NCI-H748 (cell line): ENCODE data around the gene SNRPD3.
"Not testable (repeated sequence)": the region's sequence is repeated elsewhere in the genome, so short reads cannot be mapped to it uniquely, and the experiment has no call there.

Source experiments
- DNase-seq: peaks from one replicate; lab custom pipeline; 2025; ENCODE audit not compliant: unreplicated experiment; lab: John Stamatoyannopoulos, UW

Gene SNRPD3

DNA sequence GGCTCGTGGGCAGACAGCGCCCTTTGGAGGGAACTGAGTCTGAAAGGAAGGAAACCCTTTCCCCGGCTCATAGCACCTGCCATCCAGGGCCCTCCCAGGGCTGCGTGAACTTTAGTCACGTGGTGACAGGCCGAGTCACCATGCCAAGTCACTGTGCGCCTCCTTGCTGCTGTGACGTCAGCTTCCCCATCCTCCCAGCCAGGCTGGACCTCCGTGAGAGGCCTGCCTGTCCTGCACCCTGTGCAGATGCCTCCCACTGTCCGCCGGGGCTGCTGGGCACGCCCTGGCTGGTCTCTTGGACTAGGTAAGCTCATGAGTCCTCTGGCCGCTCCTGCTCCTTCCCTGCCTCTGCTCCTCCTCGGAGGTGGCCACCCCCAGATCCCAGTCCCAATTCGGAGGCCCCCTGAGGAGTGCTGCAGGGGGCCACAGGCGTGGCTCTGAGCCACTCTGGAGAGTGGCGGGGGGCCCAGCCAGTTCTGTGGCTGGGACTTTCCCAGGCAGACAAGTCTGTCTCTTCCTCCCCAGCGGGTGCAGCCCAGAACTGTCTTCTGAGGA lies 51.7 kb downstream of the SNRPD3 start:
- not testable (repeated sequence) for DNase-seq

DNA sequence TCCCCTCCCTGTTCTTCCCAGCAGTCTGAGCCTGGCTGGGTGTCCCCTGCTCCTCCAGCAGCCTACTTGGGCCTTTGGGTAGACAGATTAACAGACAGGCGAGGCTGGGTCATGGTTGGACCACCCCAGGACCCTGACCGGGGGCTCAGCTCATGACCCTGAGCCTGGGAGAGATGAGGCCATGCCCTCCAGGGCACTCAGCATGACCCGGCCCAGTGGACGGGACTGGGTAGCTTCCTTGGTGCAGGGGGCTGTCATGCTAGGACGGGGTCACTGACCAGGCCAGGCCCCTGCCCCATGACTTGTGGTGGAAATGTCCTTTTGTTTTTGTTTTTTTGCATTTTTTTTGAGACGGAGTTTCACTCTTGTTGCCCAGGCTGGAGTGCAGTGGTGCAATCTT lies 52.5 kb downstream of the SNRPD3 start:
- DNase-seq: not testable (repeated sequence)

DNA sequence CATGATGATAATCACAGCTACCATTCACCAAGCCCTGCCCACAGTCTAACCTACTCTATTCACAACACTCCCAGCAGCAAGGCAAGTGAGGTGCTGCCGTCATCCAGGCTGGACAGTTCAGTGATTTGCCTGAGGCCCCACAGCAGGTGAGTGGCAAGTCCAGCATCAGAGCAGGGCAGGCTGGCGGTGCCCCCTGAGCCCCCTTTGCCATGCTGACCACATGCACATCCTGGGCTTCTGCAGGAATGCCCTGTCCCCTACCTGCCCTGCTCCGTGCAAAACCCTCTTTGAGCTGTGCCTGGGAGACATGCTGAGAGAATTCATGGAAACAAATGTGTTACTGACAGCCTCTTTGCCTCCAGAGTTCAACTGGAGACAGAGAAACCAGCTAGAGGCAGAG lies 54.1 kb downstream of the SNRPD3 start:
- not testable (repeated sequence) for DNase-seq

DNA sequence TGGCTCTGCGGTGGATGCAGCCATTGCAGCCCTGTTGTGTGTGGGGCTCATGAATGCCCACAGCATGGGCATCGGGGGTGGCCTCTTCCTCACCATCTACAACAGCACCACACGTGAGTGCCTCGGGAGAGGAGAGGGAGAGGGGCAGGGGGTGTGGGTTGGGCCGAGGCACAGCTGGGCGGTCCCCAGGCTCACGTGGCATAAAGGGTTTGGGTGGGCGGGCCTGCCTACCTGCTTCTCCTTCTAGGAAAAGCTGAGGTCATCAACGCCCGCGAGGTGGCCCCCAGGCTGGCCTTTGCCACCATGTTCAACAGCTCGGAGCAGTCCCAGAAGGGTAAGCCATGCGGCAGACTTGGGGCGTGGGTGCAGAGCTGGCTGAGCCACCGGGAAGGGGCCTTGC lies 59.0 kb downstream of the SNRPD3 start:
- not testable (repeated sequence) for DNase-seq

DNA sequence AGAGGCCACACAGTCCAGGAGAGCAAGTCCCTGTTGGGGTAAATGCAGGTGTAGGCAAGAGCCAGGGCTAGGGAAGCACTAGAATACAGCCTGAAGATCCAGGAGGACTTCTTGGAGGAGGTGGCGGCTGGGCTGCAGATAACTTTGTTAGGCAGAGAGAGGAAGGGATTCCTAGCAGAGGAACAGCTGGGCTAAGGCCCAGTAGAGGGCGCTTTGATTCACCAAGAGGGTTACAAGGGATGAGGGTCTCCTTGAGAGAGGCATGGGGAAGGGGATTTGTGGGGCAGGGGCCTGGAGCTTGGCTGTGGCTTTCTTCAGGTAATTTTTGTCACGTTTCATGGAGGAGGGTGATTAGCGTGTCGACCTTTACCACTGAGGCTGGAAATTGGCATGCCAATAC lies 65.4 kb downstream of the SNRPD3 start:
- DNase-seq: not testable (repeated sequence)

GRCh38 chr22:24622596-24622995 lies 66.8 kb downstream of the SNRPD3 start:
- not testable (repeated sequence) for DNase-seq
